Measurements from ENCODE around the gene SLC24A3.

The SLC24A3 gene

DNA sequence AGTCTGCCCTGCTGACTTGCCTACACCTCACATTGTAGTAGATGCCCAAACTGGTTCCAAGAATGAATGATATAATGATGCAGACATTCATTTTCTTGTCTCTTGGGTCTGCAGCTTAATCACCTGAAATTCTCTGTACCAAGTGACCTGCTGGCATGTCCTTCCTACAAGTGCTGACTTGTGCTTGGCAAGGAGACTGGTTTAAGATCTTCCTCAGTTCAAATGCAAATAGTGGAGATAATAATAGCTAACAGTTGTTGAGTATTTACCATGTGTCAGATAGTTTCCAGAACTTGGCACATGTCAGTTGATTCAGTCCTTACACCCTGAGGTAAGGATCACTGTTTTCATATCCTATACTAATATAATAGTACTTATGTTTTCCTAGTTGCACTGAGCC lies 223.4 kb downstream of the SLC24A3 start:
- Mint-ChIP-seq H3K36me3 (ENCODE audit: low read depth) (no peaks in the 10 kb centered on the region), H3K4me3 (no peak overlapping the region), H3K27ac (no peak overlapping the region), H3K27me3 (ENCODE audit: low read depth) (no peaks in the 10 kb centered on the region), H3K4me1 (ENCODE audit: low read depth) (peaks cover 7% of the 10 kb centered on the region), H3K9me3 (no peaks in the 10 kb centered on the region)
- DNase-seq (ENCODE audit: low spot score): no peak

DNA sequence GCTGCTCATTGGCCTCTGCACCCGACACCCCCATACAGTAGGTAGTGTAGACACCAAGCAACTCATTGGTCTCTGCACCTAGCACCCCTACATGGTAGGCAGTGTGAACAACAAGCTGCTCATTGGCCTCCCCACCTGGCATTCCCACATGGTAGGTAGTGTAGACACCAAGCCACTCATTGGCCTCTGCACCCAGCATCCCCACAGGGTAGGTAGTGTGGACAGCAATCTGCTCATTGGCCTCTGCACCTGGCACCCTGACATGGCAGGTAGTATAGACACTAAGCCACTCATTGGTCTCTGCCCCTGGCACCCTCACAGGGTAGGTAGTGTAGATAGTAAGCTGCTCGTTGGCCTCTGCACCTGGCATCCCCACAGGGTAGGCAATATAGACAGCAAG lies 226.0 kb downstream of the SLC24A3 start:
- no peak overlapping the region for H3K4me3 Mint-ChIP-seq
- H3K27me3 Mint-ChIP-seq (ENCODE audit: low read depth): no peaks in the 10 kb centered on the region
- H3K36me3 Mint-ChIP-seq (ENCODE audit: low read depth): peaks cover 2% of the 10 kb centered on the region
- DNase-seq (ENCODE audit: low spot score): no peak
- H3K9me3 Mint-ChIP-seq: peaks cover 11% of the 10 kb centered on the region
- no peak overlapping the region for H3K27ac Mint-ChIP-seq
- peaks cover 14% of the 10 kb centered on the region for H3K4me1 Mint-ChIP-seq (ENCODE audit: low read depth)

DNA sequence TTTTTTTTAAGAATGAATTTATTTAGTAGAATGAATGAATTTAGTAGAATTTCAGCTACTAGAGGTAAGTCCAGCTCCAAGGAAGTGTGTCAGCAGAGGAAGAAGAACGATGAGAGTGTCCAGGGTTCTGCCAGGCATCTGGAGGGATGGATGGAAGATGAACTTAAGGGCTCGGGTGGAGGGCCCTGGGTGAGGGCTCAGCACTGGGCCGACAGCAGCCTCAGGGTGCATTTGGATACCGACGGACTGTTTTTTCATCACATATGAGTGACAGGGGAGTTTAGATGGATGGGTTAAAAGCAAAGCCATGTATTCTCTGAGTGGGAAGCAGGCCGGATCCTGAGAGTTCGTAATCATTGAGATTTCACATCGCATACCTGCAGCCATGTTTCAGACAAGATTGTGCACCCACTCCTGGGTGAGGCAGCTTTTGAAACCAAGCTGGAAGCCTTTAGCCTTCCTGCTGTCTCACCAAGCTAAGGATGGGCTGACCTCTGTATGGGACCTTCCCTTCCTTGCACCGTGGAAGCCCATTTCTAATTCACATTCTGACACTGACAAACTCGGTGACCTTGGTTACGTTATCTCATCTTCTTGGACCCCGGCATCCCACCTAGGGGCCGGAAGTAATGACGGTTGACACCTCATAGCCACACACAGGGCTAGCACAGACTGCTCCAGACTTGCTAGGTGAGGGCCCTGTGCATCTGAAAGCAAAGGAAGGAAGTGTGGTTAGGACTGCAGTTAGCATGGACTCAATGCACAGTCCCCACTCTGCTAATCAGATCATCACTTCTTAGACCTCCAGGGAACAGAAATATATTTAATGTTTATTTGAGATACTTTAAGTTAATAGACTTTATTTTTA lies 228.5 kb downstream of the SLC24A3 start:
- Mint-ChIP-seq H3K4me1 (ENCODE audit: low read depth) (peaks cover 14% of the 10 kb centered on the region), H3K36me3 (ENCODE audit: low read depth) (peaks cover 2% of the 10 kb centered on the region), H3K27ac (no peak overlapping the region), H3K27me3 (ENCODE audit: low read depth) (no peaks in the 10 kb centered on the region), H3K9me3 (peaks cover 22% of the 10 kb centered on the region), H3K4me3 (peak overlapping the region; percentile 13)
- DNase-seq (ENCODE audit: low spot score): no peak

DNA sequence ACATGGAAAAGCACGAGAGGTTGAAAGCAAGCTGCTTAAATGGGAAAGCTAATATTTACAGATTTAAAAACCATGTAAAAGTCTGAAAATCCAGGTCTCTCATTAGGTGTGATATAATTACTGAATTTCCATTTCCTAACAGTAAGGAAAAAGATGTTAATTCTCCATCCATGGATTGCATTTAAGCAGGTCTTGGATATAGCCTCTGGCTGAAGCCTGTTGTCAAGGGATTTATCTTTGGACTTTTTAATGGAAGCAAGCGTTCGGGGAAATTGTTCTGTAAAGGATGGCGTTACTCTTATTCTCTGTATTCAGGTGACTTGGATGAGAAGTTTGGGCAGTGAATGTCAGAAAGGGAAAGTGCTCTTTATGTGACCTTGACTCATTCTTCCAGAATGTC lies 233.8 kb downstream of the SLC24A3 start:
- no peaks in the 10 kb centered on the region for H3K27me3 Mint-ChIP-seq (ENCODE audit: low read depth)
- DNase-seq (ENCODE audit: low spot score): no peak
- peaks cover 25% of the 10 kb centered on the region for H3K9me3 Mint-ChIP-seq
- no peak overlapping the region for H3K27ac Mint-ChIP-seq
- H3K4me1 Mint-ChIP-seq (ENCODE audit: low read depth): peaks cover 4% of the 10 kb centered on the region
- H3K4me3 Mint-ChIP-seq: no peak overlapping the region
- peaks cover 2% of the 10 kb centered on the region for H3K36me3 Mint-ChIP-seq (ENCODE audit: low read depth)

DNA sequence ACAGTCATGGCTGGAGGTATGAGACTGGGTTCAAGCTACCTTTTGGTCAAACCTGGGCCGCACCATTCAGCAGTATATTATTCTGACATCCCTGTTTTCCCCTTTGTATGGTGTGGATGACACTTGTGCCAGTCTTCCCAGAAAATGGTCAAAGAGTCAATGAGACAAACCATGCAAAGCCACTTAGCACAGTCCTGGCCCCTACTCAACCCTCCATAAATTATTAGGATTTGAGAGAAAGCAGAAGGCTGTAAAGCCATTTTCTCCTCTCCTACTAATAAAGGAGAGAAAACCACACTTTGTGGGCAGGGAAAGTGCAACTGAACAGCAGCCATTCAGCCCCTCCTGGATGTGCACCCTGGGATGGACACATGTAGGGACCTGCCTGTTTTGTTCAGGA lies 236.2 kb downstream of the SLC24A3 start:
- no peak overlapping the region for H3K4me3 Mint-ChIP-seq
- H3K4me1 Mint-ChIP-seq (ENCODE audit: low read depth): peaks cover 7% of the 10 kb centered on the region
- no peak for DNase-seq (ENCODE audit: low spot score)
- no peaks in the 10 kb centered on the region for H3K27me3 Mint-ChIP-seq (ENCODE audit: low read depth)
- H3K27ac Mint-ChIP-seq: no peak overlapping the region
- H3K36me3 Mint-ChIP-seq (ENCODE audit: low read depth): no peaks in the 10 kb centered on the region
- H3K9me3 Mint-ChIP-seq: peaks cover 13% of the 10 kb centered on the region

DNA sequence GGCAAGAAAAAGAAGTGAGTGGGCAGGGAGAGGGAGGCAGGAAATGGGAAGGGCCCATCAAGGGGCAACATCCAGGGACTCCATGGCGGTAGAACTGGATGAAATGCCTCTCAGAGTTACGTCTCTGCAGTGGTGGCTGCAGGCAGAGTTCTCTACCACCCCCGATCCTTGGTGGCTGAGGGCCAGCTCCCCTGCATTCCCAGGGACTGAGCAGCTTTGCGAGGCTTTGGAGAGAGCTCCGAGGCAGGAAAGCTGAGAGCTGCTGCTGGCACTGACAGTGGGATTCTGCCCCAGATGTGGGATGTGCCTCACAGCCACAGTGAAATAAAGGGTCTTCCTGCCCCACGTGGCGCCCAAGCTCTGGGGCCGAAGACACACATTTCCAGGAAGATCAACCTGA lies 236.6 kb downstream of the SLC24A3 start:
- Mint-ChIP-seq H3K4me3 (no peak overlapping the region), H3K36me3 (ENCODE audit: low read depth) (no peaks in the 10 kb centered on the region), H3K9me3 (peaks cover 9% of the 10 kb centered on the region), H3K27ac (no peak overlapping the region), H3K27me3 (ENCODE audit: low read depth) (no peaks in the 10 kb centered on the region), H3K4me1 (ENCODE audit: low read depth) (peaks cover 7% of the 10 kb centered on the region)
- no peak for DNase-seq (ENCODE audit: low spot score)

GRCh38 chr20:19451231-19451922 lies 238.9 kb downstream of the SLC24A3 start:
- no peaks in the 10 kb centered on the region for H3K27me3 Mint-ChIP-seq (ENCODE audit: low read depth)
- DNase-seq (ENCODE audit: low spot score): no peak
- H3K36me3 Mint-ChIP-seq (ENCODE audit: low read depth): no peaks in the 10 kb centered on the region
- H3K9me3 Mint-ChIP-seq: peaks cover 3% of the 10 kb centered on the region
- peak overlapping the region; percentile 25 for H3K4me3 Mint-ChIP-seq
- H3K4me1 Mint-ChIP-seq (ENCODE audit: low read depth): peaks cover 7% of the 10 kb centered on the region
- H3K27ac Mint-ChIP-seq: no peak overlapping the region

GRCh38 chr20:19451923-19452295 lies 239.5 kb downstream of the SLC24A3 start:
- peak overlapping the region; percentile 25 for H3K4me3 Mint-ChIP-seq
- no peaks in the 10 kb centered on the region for H3K27me3 Mint-ChIP-seq (ENCODE audit: low read depth)
- H3K9me3 Mint-ChIP-seq: peaks cover 3% of the 10 kb centered on the region
- peaks cover 7% of the 10 kb centered on the region for H3K4me1 Mint-ChIP-seq (ENCODE audit: low read depth)
- DNase-seq (ENCODE audit: low spot score): no peak
- H3K36me3 Mint-ChIP-seq (ENCODE audit: low read depth): no peaks in the 10 kb centered on the region
- H3K27ac Mint-ChIP-seq: peak overlapping the region; percentile 13

DNA sequence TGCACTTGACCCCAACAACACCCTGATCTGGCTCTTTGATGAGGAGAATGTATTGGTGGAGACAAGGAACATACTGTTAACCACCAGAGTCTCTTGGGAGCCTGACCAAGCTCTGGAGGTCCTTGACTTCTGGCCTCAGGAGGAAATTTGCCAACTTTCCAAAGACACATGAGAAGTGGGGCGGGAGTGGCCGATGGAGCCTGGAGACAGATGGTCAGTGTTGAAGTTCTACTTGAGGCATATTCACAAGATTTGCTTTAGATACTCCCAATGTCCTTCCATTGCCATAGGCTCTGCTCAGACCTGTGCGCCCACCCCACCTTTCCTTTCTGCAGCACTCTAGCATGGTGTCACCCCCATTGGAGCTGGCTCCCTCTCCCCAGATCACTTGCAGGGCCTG lies 241.0 kb downstream of the SLC24A3 start:
- H3K4me1 Mint-ChIP-seq (ENCODE audit: low read depth): peaks cover 7% of the 10 kb centered on the region
- no peak overlapping the region for H3K27ac Mint-ChIP-seq

GRCh38 chr20:19453862-19454261 lies 241.4 kb downstream of the SLC24A3 start:
- Mint-ChIP-seq H3K27me3 (ENCODE audit: low read depth) (peaks cover 2% of the 10 kb centered on the region), H3K4me1 (ENCODE audit: low read depth) (peaks cover 7% of the 10 kb centered on the region), H3K36me3 (ENCODE audit: low read depth) (no peaks in the 10 kb centered on the region), H3K27ac (no peak overlapping the region), H3K9me3 (peaks cover 3% of the 10 kb centered on the region), H3K4me3 (no peak overlapping the region)
- no peak for DNase-seq (ENCODE audit: low spot score)

More for the DNA sequence above, 241.0 kb downstream of the SLC24A3 start:
- Mint-ChIP-seq H3K4me3 (no peak overlapping the region), H3K9me3 (peaks cover 3% of the 10 kb centered on the region), H3K27me3 (ENCODE audit: low read depth) (peaks cover 1% of the 10 kb centered on the region), H3K36me3 (ENCODE audit: low read depth) (no peaks in the 10 kb centered on the region)
- no peak for DNase-seq (ENCODE audit: low spot score)

DNA sequence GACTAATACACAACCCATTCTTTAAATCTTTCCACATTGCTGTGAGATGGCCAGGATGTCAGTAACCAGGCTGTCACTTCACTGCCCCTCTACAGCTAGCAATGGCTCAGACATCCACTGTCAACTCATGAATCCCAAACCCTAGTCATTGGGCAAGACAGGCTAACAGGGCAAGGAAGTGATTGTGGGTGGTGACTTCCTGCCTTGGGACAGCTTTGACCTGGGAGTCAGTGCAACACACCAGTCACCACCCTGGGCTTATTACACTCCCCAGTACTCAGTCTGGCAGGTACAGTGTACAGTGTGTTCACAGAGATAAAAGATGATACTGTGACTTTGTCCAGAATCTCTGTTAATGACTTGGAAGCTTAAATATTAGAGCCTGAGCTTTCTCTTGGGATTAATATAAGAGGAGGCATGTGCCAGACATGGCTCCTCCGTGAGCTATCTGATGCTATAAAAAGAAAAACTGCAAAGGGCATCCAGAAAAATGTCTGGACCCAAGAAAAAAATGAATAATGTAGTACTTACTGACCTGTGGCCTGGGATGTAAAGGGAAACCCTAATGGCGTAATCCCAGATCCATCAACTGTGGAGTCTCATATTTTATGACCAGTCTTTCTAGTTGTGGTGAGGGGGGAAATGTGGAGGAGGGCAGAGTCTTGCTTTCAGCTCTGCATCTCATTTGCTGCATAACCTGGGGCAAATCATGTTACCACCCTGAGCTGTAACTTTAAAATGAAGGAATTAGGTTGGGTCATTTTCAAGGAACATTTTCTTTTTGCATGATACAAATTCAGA lies 244.4 kb downstream of the SLC24A3 start:
- H3K27me3 Mint-ChIP-seq (ENCODE audit: low read depth): peaks cover 2% of the 10 kb centered on the region
- H3K27ac Mint-ChIP-seq: no peak overlapping the region
- H3K4me1 Mint-ChIP-seq (ENCODE audit: low read depth): peaks cover 7% of the 10 kb centered on the region
- no peaks in the 10 kb centered on the region for H3K9me3 Mint-ChIP-seq
- no peaks in the 10 kb centered on the region for H3K36me3 Mint-ChIP-seq (ENCODE audit: low read depth)
- DNase-seq (ENCODE audit: low spot score): no peak
- no peak overlapping the region for H3K4me3 Mint-ChIP-seq

- Mint-ChIP-seq H3K27me3 (ENCODE audit: low read depth) (peaks cover 2% of the 10 kb centered on the region), H3K9me3 (no peaks in the 10 kb centered on the region), H3K4me1 (ENCODE audit: low read depth) (no peaks in the 10 kb centered on the region), H3K36me3 (ENCODE audit: low read depth) (no peaks in the 10 kb centered on the region), H3K27ac (no peak overlapping the region), H3K4me3 (no peak overlapping the region)
- no peak for DNase-seq (ENCODE audit: low spot score)
These were observed 245.2 kb downstream of the SLC24A3 start for GRCh38 chr20:19457611-19458010.

GRCh38 chr20:19460386-19460785 lies 247.9 kb downstream of the SLC24A3 start:
- Mint-ChIP-seq H3K9me3 (no peaks in the 10 kb centered on the region), H3K27me3 (ENCODE audit: low read depth) (peaks cover 2% of the 10 kb centered on the region), H3K36me3 (ENCODE audit: low read depth) (no peaks in the 10 kb centered on the region), H3K4me1 (ENCODE audit: low read depth) (no peaks in the 10 kb centered on the region), H3K4me3 (no peak overlapping the region), H3K27ac (no peak overlapping the region)
- DNase-seq (ENCODE audit: low spot score): no peak

DNA sequence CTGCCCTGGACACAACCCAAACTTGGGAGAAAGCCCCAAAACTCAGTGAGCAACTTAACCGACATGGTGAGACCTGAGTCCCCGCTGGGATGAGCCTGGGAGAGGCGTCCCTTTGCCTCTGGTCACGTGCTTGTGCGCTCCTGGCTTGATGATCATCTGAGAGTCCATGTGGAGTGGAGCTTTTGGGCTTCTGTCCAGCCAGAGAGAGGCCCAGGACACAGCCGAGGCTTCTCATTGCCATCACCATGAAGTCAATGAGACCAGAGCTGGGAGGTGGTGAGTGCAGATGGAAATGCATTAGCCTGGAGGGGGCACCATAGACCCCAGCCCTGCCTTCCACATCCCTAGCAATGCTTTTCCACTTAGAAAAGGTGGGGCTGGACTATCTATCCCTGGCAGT lies 250.0 kb downstream of the SLC24A3 start:
- Mint-ChIP-seq H3K4me3 (no peak overlapping the region), H3K27me3 (ENCODE audit: low read depth) (peaks cover 2% of the 10 kb centered on the region), H3K36me3 (ENCODE audit: low read depth) (no peaks in the 10 kb centered on the region), H3K27ac (no peak overlapping the region), H3K4me1 (ENCODE audit: low read depth) (no peaks in the 10 kb centered on the region), H3K9me3 (no peaks in the 10 kb centered on the region)
- DNase-seq (ENCODE audit: low spot score): no peak
